Ammon's horn (tissue), 1 donor: ENCODE data around the gene KNOP1.

Experiments
- DNase-seq: peaks from one replicate; pipeline ENCODE4 v3.0.0-alpha.2; 2016; ENCODE audit warnings: low spot score

Gene KNOP1

GRCh38 chr16:19717741-19718623 is at the start of gene KNOP1, which contains the start of gene IQCK:
KNOP1 (minus strand) TSS chr16:19718227; CDS start chr16:19715035, 3,192 bp downstream.
IQCK (plus strand) TSS chr16:19718271; CDS start chr16:19718307, 36 bp downstream.
- peak; percentile 91 for DNase-seq

- DNase-seq, result no peak
Measured at GRCh38 chr16:19767497-19767896, 49.5 kb upstream of the KNOP1 start.

GRCh38 chr16:19766988-19767387 is 49.0 kb upstream of the KNOP1 start:
- DNase-seq, result no peak

- DNase-seq, result no peak
Measured at GRCh38 chr16:19766554-19766884, 48.5 kb upstream of the KNOP1 start.

- peak; percentile 93 for DNase-seq
Measured at GRCh38 chr16:19765860-19766553, 48.0 kb upstream of the KNOP1 start.

- DNase-seq, result no peak
Measured at GRCh38 chr16:19760356-19761060, 42.5 kb upstream of the KNOP1 start.

- DNase-seq, result peak; percentile 88
Measured at GRCh38 chr16:19757762-19758595, 40.0 kb upstream of the KNOP1 start.

- no peak for DNase-seq
Measured at GRCh38 chr16:19757026-19757425, 39.0 kb upstream of the KNOP1 start.

- DNase-seq, result no peak
Measured at GRCh38 chr16:19755268-19755667, 37.2 kb upstream of the KNOP1 start.

- DNase-seq, result no peak
Measured at GRCh38 chr16:19754644-19755036, 36.6 kb upstream of the KNOP1 start.

GRCh38 chr16:19753815-19754643 is 36.0 kb upstream of the KNOP1 start:
- DNase-seq, result no peak

GRCh38 chr16:19751478-19752385 is 33.7 kb upstream of the KNOP1 start:
- no peak for DNase-seq

GRCh38 chr16:19749571-19750080 is 31.6 kb upstream of the KNOP1 start:
- no peak for DNase-seq

- no peak for DNase-seq
Measured at GRCh38 chr16:19748389-19749168, 30.6 kb upstream of the KNOP1 start.

GRCh38 chr16:19746561-19746960 is 28.5 kb upstream of the KNOP1 start:
- no peak for DNase-seq

- DNase-seq, result peak; percentile 32
Measured at GRCh38 chr16:19745286-19746010, 27.4 kb upstream of the KNOP1 start.

- DNase-seq, result no peak
Measured at GRCh38 chr16:19744670-19745069, 26.6 kb upstream of the KNOP1 start.

GRCh38 chr16:19743816-19744159 is 25.8 kb upstream of the KNOP1 start:
- DNase-seq, result no peak
